Gastroesophageal sphincter (tissue), 4 donors: ENCODE results near the gene C2orf76. TPM values are rescaled to one million over a fixed set of nuclear protein-coding genes. Genes with fewer than 3 reads are reported as not detected.

Experiments used
- ATAC-seq: fragments of 150-250 bp; one replicate; pipeline ENCODE4 v1.9.1; 2016; ENCODE audit warnings: mild to moderate bottlenecking, moderate library complexity
- H3K27ac ChIP-seq, 4 donors: fragments of 200-600 bp; sonication (generic) in 3 of 4; 1 replicate in 3 of 4; 2 replicates in 1 of 4; pipeline ENCODE4 v1.5.1; 2016 to 2019
- H3K27me3 ChIP-seq: fragments of 200-600 bp; sonication (generic); one replicate; pipeline ENCODE4 v1.5.1; 2019
- H3K36me3 ChIP-seq, 2 donors: fragments of 200-600 bp; sonication (generic); one replicate each; pipeline ENCODE4 v1.5.1; 2019; ENCODE audit warnings: control low read depth in 1 of 2
- H3K4me1 ChIP-seq, 3 donors: fragments of 200-600 bp; sonication (generic); 1 replicate in 2 of 3; 2 replicates in 1 of 3; pipeline ENCODE4 v1.5.1; 2016 to 2019; ENCODE audit warnings: control low read depth in 2 of 3
- H3K4me3 ChIP-seq, 2 donors: fragments of 200-600 bp; sonication (generic); one replicate each; pipeline ENCODE4 v1.5.1; 2019; ENCODE audit warnings: mild to moderate bottlenecking in 1 of 2, moderate library complexity in 1 of 2
- H3K9me3 ChIP-seq, 3 donors: fragments of 200-600 bp; sonication (generic); one replicate each; pipeline ENCODE4 v1.5.1; 2017 to 2019; ENCODE audit warnings: control low read depth in 2 of 3
- EP300 ChIP-seq: sonication (generic); formaldehyde crosslinking; IDR thresholded peaks from one replicate; pipeline ENCODE4 v1.6.1; 2017; ENCODE audit warnings: antibody characterized with exemption, mild to moderate bottlenecking
- POLR2A ChIP-seq, 2 donors: fragments of 450-650 bp; IDR thresholded peaks; one replicate each; pipeline ENCODE4 v1.6.1; 2017; ENCODE audit warnings: antibody characterized with exemption in 2 of 2, mild to moderate bottlenecking in 2 of 2, moderate library complexity in 1 of 2
- POLR2AphosphoS5 ChIP-seq: sonication (generic); formaldehyde crosslinking; IDR thresholded peaks from one replicate; pipeline ENCODE4 v1.6.1; 2017; ENCODE audit warnings: antibody characterized with exemption
- WGBS, 2 donors: methylation state at CpG; one replicate each; pipeline ENCODE4 v1.1.5; 2018; ENCODE audit warnings: low coverage in 1 of 2; 5-methylcytosine and 5-hydroxymethylcytosine counted together
- total RNA-seq, 4 donors: library from RNA; depleted of rRNA; stranded (reverse); fragments of >200 nt; gene quantifications; one replicate each; pipeline ENCODE4 v1.1.0, GENCODE V29; 2016
- TF ChIP-seq, protein P1 (sequence below), 4 experiments: fragments of 200-600 bp in 2 of 4; fragments of 450-650 bp in 2 of 4; sonication (generic) in 1 of 4; IDR thresholded peaks; one replicate each; pipeline ENCODE4 v1.5.1; 2017 to 2019; ENCODE audit warnings: antibody characterized with exemption in 4 of 4, mild to moderate bottlenecking in 2 of 4, moderate library complexity in 2 of 4

C2orf76 gene
- total RNA-seq, 4 donors from 2014 or later: 9.2 to 17.3 (median 11.9) TPM

DNA sequence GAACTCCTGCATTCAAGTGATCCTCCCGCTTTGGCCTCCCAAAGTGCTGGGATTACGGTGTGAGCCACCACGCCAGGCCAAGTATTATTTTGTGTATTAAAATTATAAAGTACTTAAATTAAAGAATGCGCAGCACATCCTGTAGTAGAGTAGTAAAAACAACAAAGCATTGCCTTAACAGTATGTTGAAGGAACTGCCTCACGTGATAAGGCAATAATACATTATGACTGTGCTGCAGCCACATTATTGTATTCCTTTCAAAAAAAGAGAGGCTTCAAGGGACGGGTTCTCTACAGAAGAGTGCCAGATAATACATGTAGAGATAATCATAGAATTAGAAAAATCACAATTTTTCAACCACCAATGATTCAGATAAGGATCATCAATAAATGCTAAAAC, 33.7 kb downstream of the C2orf76 start:
- Histone ChIP-seq H3K9me3 (no peaks in the 10 kb centered on the region), H3K36me3 (peaks cover 0 to 52% of the 10 kb centered on the region in 2 donors), H3K4me1 (no peaks in the 10 kb centered on the region), H3K4me3 (no peak overlapping the region), H3K27me3 (no peaks in the 10 kb centered on the region), H3K27ac (no peak overlapping the region)
- WGBS, 2 donors: 93 to 100% methylated on average over 4 of the region's 6 CpGs
- ATAC-seq: no peak
- TF ChIP-seq EP300: no peak
- TF ChIP-seq POLR2A (IDR thresholded peaks at IDR 0.05): no peak
- no peak for TF ChIP-seq POLR2AphosphoS5
- TF ChIP-seq, protein P1, sequence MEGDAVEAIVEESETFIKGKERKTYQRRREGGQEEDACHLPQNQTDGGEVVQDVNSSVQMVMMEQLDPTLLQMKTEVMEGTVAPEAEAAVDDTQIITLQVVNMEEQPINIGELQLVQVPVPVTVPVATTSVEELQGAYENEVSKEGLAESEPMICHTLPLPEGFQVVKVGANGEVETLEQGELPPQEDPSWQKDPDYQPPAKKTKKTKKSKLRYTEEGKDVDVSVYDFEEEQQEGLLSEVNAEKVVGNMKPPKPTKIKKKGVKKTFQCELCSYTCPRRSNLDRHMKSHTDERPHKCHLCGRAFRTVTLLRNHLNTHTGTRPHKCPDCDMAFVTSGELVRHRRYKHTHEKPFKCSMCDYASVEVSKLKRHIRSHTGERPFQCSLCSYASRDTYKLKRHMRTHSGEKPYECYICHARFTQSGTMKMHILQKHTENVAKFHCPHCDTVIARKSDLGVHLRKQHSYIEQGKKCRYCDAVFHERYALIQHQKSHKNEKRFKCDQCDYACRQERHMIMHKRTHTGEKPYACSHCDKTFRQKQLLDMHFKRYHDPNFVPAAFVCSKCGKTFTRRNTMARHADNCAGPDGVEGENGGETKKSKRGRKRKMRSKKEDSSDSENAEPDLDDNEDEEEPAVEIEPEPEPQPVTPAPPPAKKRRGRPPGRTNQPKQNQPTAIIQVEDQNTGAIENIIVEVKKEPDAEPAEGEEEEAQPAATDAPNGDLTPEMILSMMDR (IDR thresholded peaks at IDR 0.05): no peak

DNA sequence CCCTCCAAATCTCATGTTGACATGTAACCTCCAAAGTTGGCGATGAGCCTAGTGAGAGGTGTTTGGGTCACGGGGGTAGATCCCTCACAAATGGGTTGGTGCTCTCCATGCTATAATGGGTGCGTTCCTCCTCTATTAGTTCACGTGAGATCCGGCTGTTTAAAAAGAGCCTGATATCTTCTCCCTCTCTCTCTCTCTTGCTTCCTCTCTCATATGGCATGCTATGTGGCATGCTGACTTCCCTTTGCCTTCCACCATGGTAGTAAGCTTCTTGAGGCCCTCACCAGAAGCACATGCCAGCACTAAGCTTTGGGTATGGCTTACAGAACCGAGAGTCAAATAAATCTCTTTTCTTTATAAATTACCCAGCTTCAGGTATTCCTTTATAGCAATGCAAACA, 39.2 kb downstream of the C2orf76 start:
- no peak for ATAC-seq
- 93 to 94% methylated on average over 6 of the region's 6 CpGs for WGBS, 2 donors
- H3K4me3 ChIP-seq: no peak overlapping the region
- no peaks in the 10 kb centered on the region for H3K4me1 ChIP-seq
- no peak overlapping the region for H3K27ac ChIP-seq
- H3K36me3 ChIP-seq: peaks cover 0 to under 1% of the 10 kb centered on the region in 2 donors
- H3K9me3 ChIP-seq: no peaks in the 10 kb centered on the region
- H3K27me3 ChIP-seq: no peaks in the 10 kb centered on the region
- TF ChIP-seq EP300 (no peak), POLR2A (IDR thresholded peaks at IDR 0.05) (no peak), POLR2AphosphoS5 (no peak)
- TF ChIP-seq, protein P1 (IDR thresholded peaks at IDR 0.05): no peak

DNA sequence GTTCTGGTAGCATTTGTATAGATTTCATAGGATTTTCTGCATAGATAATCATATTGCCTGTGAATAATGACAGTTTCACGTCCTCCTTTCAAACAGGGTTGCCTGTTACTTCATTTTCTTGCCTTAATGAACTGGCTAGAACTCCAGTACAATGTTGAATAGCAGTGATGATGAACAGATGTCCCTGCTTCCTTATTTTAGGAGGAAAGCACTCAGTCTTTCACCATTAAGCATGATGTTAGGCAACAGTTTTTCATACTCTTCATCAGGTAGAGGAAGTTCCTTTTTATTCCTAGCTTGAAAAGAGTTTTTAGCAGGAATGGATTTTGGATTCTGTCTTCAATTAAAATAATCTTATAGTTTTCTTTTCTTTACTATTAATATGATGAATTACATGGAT, 39.7 kb downstream of the C2orf76 start:
- H3K4me3 ChIP-seq: no peak overlapping the region
- H3K27ac ChIP-seq: no peak overlapping the region
- no peaks in the 10 kb centered on the region for H3K9me3 ChIP-seq
- H3K36me3 ChIP-seq: no peaks in the 10 kb centered on the region
- no peak for ATAC-seq
- TF ChIP-seq POLR2AphosphoS5: no peak
- TF ChIP-seq, protein P1 (IDR thresholded peaks at IDR 0.05): no peak
- TF ChIP-seq POLR2A (IDR thresholded peaks at IDR 0.05): no peak
- no peak for TF ChIP-seq EP300
- no peaks in the 10 kb centered on the region for H3K27me3 ChIP-seq
- 50 to 75% methylated on average over 1 of the region's 1 CpG for WGBS, 2 donors
- no peaks in the 10 kb centered on the region for H3K4me1 ChIP-seq

DNA sequence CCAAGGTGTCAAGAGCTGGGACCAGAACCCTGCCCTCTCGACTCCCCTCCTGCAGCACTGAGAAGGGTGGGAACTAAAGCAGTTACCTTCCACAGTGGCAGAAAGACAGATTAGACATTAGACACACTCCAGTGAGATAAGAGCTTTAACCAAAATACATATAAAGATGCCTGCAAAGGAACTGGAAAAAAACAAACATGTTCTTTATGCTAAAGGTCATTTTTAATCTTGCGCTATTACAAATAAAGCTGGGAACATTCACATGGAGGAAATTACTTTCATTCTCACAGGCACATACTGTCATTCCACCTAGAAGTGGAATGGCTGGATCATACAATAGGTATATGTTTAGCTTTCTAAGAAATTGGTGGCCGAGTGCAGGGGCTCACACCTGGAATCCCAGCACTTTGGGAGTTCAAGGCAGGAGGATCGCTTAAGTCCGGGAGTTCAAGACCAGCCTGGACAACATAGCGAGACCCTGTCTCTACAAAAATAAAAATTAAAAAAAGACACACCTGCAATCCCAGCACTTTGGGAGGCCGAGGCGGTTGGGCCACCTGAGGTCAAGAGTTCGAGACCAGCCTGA, 41.9 kb downstream of the C2orf76 start:
- Histone ChIP-seq H3K27ac (no peak overlapping the region), H3K27me3 (no peaks in the 10 kb centered on the region), H3K4me3 (no peak overlapping the region), H3K9me3 (no peaks in the 10 kb centered on the region), H3K36me3 (no peaks in the 10 kb centered on the region), H3K4me1 (no peaks in the 10 kb centered on the region)
- TF ChIP-seq POLR2A (IDR thresholded peaks at IDR 0.05) (no peak), EP300 (no peak), POLR2AphosphoS5 (no peak)
- TF ChIP-seq, protein P1 (IDR thresholded peaks at IDR 0.05): no peak
- ATAC-seq: no peak
- 86 to 100% methylated on average over 1 to 7 of the region's 9 CpGs for WGBS, 2 donors

DNA sequence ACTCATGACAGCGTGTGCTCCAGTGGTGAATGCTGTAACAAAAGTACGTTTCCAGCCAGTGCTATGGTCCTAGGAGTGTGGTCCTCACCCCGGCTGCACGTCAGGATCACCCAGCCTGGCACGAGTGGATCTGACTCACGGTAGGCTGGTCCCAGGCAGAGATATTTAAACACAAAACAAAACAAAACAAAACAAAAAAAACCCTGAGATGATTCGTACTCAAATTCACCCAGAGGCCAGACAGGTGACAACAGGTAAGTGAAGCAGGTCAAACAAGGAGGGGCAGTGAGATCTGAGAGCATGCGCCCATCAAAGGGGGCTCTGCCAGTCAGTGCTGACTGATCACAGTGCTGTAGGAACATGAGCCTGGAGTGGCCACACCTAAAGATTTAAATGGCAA, 43.2 kb downstream of the C2orf76 start:
- Histone ChIP-seq H3K9me3 (no peaks in the 10 kb centered on the region), H3K4me1 (no peaks in the 10 kb centered on the region), H3K4me3 (no peak overlapping the region), H3K27me3 (no peaks in the 10 kb centered on the region), H3K27ac (no peak overlapping the region), H3K36me3 (no peaks in the 10 kb centered on the region)
- ATAC-seq: no peak
- TF ChIP-seq POLR2A (IDR thresholded peaks at IDR 0.05) (no peak), EP300 (no peak)
- 90 to 94% methylated on average over 2 to 8 of the region's 8 CpGs for WGBS, 2 donors
